BE2C (cell line): ENCODE data around the gene RBM38.

Experiments used
- DNase-seq: peaks from one replicate; pipeline ENCODE4 v3.0.0-alpha.2; 2020
- H3K27me3 ChIP-seq: fragments of 250-450 bp; sonication (Bioruptor Pico); 2 replicates; pipeline ENCODE4 v1.5.1; 2020; ENCODE audit warnings: mild to moderate bottlenecking
- H3K36me3 ChIP-seq: fragments of 250-450 bp; sonication (Bioruptor Pico); 2 replicates; pipeline ENCODE4 v1.5.1; 2020; ENCODE audit warnings: mild to moderate bottlenecking
- H3K4me1 ChIP-seq: fragments of 250-450 bp; sonication (Bioruptor Pico); 2 replicates; pipeline ENCODE4 v1.5.1; 2020
- H3K4me3 ChIP-seq: 2 replicates; pipeline ENCODE4 v1.5.1; 2011; ENCODE audit warnings: low read depth, low read length
- H3K9me3 ChIP-seq: fragments of 250-450 bp; sonication (Bioruptor Pico); 2 replicates; pipeline ENCODE4 v1.5.1; 2020
- TF ChIP-seq, protein P1 (sequence below): IDR thresholded peaks from 2 replicates; pipeline ENCODE4 v1.5.1; 2012; ENCODE audit warnings: mild to moderate bottlenecking, low read depth, low read length

Gene RBM38

GRCh38 chr20:57404006-57404405 lies 12.8 kb downstream of the RBM38 start:
- no peaks in the 10 kb centered on the region for H3K27me3 ChIP-seq
- H3K9me3 ChIP-seq = no peaks in the 10 kb centered on the region
- H3K4me3 ChIP-seq = no peak overlapping the region
- H3K36me3 ChIP-seq = peaks cover 32% of the 10 kb centered on the region
- H3K4me1 ChIP-seq = peaks cover 14% of the 10 kb centered on the region
- TF ChIP-seq, protein P1, sequence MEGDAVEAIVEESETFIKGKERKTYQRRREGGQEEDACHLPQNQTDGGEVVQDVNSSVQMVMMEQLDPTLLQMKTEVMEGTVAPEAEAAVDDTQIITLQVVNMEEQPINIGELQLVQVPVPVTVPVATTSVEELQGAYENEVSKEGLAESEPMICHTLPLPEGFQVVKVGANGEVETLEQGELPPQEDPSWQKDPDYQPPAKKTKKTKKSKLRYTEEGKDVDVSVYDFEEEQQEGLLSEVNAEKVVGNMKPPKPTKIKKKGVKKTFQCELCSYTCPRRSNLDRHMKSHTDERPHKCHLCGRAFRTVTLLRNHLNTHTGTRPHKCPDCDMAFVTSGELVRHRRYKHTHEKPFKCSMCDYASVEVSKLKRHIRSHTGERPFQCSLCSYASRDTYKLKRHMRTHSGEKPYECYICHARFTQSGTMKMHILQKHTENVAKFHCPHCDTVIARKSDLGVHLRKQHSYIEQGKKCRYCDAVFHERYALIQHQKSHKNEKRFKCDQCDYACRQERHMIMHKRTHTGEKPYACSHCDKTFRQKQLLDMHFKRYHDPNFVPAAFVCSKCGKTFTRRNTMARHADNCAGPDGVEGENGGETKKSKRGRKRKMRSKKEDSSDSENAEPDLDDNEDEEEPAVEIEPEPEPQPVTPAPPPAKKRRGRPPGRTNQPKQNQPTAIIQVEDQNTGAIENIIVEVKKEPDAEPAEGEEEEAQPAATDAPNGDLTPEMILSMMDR = no peak
- DNase-seq = no peak

DNA sequence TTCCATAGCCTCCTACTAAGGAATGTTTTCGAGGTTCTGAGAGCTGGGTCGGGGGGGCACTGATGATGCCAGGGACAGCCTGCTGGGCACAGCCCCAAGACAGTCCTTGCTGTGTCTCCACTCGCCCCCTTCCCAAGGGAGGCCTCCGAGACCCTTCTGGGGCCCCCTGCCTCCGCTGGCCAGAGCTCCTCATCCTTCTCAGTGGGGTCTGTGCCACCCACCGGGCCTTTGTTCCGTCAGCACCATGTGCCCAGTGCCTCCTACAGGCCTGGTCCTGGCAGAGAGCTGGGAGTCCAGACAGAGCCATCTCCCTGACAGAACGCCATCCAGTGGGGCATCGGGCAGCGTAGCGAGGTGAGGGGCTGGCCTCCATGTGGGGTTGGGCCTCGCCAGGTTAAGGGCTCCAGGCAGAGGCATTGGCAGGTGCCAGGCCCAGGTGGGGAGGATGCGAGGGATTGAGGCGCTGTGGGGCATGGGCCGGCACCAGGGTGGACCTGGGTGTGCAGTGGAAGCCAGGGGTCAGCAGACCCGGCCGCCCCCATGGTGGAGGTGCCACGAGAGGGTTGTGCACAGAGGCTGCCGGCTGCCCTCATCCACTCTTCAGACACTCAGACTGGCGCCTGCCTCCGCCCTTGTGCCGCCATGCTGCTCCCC lies 13.3 kb downstream of the RBM38 start:
- peaks cover 19% of the 10 kb centered on the region for H3K4me1 ChIP-seq
- TF ChIP-seq, protein P1 = no peak
- no peaks in the 10 kb centered on the region for H3K27me3 ChIP-seq
- peaks cover 32% of the 10 kb centered on the region for H3K36me3 ChIP-seq
- H3K4me3 ChIP-seq = no peak overlapping the region
- H3K9me3 ChIP-seq = no peaks in the 10 kb centered on the region
- DNase-seq = no peak

GRCh38 chr20:57405236-57406016 lies 14.2 kb downstream of the RBM38 start:
- Histone ChIP-seq H3K4me3 (no peak overlapping the region), H3K4me1 (peaks cover 22% of the 10 kb centered on the region), H3K9me3 (no peaks in the 10 kb centered on the region), H3K36me3 (peaks cover 32% of the 10 kb centered on the region), H3K27me3 (no peaks in the 10 kb centered on the region)
- DNase-seq = no peak
- TF ChIP-seq, protein P1 = no peak

- Histone ChIP-seq H3K9me3 (no peaks in the 10 kb centered on the region), H3K4me1 (peaks cover 18% of the 10 kb centered on the region), H3K36me3 (peaks cover 30% of the 10 kb centered on the region), H3K4me3 (no peak overlapping the region), H3K27me3 (no peaks in the 10 kb centered on the region)
- TF ChIP-seq, protein P1 = no peak
- DNase-seq = no peak
Observed at GRCh38 chr20:57407541-57407956, 16.4 kb downstream of the RBM38 start.

DNA sequence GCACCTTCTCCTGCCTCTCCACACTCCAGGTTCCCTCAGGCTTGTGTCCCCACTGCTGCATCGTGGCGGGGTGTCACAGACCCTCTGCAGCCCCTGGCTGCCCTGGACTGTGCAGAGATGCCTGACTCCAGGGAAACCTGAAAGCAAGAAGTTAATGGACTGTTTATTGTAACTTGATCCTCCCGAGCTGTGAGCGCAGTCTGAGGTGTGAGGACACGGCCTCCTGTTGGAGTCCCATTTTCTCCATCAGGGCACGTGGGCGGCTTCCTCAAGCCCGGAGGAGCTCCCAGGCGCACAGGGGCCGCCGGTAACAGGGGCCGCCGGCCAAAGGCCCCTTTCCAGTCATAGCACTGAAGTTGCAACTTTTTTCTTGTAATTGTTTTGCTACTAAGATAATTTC lies 16.9 kb downstream of the RBM38 start:
- Histone ChIP-seq H3K9me3 (no peaks in the 10 kb centered on the region), H3K4me1 (peaks cover 18% of the 10 kb centered on the region), H3K27me3 (no peaks in the 10 kb centered on the region), H3K4me3 (no peak overlapping the region), H3K36me3 (peaks cover 26% of the 10 kb centered on the region)
- no peak for DNase-seq
- TF ChIP-seq, protein P1 = no peak

- peaks cover 18% of the 10 kb centered on the region for H3K4me1 ChIP-seq
- no peak for DNase-seq
- H3K9me3 ChIP-seq = no peaks in the 10 kb centered on the region
- H3K4me3 ChIP-seq = no peak overlapping the region
- H3K27me3 ChIP-seq = no peaks in the 10 kb centered on the region
- peaks cover 24% of the 10 kb centered on the region for H3K36me3 ChIP-seq
- TF ChIP-seq, protein P1 = no peak
Observed at GRCh38 chr20:57408536-57409233, 17.5 kb downstream of the RBM38 start.
